Type B pancreatic cell (in vitro differentiated cells): ENCODE results near the gene PTPRR. TPM values are rescaled to one million over a fixed set of nuclear protein-coding genes. Genes with fewer than 3 reads are reported as not detected.

Experiments used
- DNase-seq: peaks from one replicate; pipeline ENCODE4 v3.0.0; 2021; ENCODE audit warnings: mixed read lengths; ENCODE audit not compliant: unreplicated experiment; ENCODE audit errors: extremely low spot score
- H3K27ac Mint-ChIP-seq: 2 replicates; pipeline ENCODE4 v1.8.0; 2021; ENCODE audit warnings: mild to moderate bottlenecking, mixed read lengths
- H3K27me3 Mint-ChIP-seq: 2 replicates; pipeline ENCODE4 v1.8.0; 2021; ENCODE audit warnings: mixed read lengths
- H3K36me3 Mint-ChIP-seq: 2 replicates; pipeline ENCODE4 v1.8.0; 2021; ENCODE audit warnings: mixed read lengths
- H3K4me1 Mint-ChIP-seq: one replicate; pipeline ENCODE4 v1.8.0; 2021; ENCODE audit warnings: mixed read lengths; ENCODE audit not compliant: unreplicated experiment
- H3K4me3 Mint-ChIP-seq: 2 replicates; pipeline ENCODE4 v1.8.0; 2021; ENCODE audit warnings: mild to moderate bottlenecking, mixed read lengths
- H3K9me3 Mint-ChIP-seq: 2 replicates; pipeline ENCODE4 v1.8.0; 2021; ENCODE audit warnings: mixed read lengths
- total RNA-seq: library from RNA; stranded (reverse); gene quantifications from 2 replicates; pipeline ENCODE4 v1.2.1, GENCODE V29; 2021; ENCODE audit warnings: low replicate concordance
- TF ChIP-seq, protein P1 (sequence below): fragments of 200-600 bp; sonication (generic); conservative IDR thresholded peaks from 2 replicates; pipeline ENCODE4 v1.5.0; 2021; ENCODE audit warnings: antibody characterized with exemption, mild to moderate bottlenecking

The PTPRR gene
- total RNA-seq, 1 donor from 2014 or later: 0.77 TPM

DNA sequence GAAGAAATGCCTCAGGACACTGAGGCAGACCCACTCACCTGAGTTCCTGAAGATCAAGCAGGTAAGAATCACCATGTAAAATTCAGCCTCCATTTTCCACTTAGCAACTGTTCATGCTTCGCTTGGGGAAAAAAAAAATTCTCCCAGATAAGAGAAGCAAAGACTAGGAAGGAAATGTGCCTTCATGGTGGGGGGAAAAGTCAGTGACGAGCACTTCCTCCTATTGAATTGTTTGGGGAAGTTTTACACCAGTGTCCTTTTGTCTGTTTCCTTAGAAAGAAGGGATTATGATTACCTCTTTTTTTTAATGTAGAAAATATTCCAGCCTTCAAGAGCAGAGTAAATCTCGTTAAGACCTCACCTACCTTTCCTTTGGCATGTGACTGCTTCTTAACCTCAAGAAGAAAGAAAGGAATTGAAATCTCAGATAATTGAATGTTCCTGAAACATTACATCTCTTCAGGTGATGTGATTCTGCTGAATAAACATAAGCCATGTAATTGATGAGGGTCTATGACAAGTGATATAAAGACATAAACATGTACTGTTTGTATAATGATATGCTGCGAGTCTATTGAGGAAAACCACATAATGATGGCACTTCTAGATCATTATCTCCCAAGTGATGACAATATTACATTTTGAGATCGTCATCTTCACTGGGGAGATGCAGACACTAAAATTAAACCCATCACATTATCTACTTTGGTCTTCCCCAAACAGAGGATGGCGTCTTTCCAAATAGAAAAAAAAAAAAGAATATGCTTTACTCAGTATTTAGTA is 283.0 kb downstream of the PTPRR start, which contains the start of gene PTPRB:
Gene PTPRB (minus strand): TSS at position 127 of the 783 bp plus-strand sequence. CDS start 34 bp downstream, at position 93.
- H3K4me3 Mint-ChIP-seq: no peak within 1 kb of the TSS
- no peak within 1 kb of the TSS for H3K27ac Mint-ChIP-seq
- DNase-seq: no peak
- H3K36me3 Mint-ChIP-seq: no peaks in the 10 kb centered on the region
- TF ChIP-seq, protein P1, sequence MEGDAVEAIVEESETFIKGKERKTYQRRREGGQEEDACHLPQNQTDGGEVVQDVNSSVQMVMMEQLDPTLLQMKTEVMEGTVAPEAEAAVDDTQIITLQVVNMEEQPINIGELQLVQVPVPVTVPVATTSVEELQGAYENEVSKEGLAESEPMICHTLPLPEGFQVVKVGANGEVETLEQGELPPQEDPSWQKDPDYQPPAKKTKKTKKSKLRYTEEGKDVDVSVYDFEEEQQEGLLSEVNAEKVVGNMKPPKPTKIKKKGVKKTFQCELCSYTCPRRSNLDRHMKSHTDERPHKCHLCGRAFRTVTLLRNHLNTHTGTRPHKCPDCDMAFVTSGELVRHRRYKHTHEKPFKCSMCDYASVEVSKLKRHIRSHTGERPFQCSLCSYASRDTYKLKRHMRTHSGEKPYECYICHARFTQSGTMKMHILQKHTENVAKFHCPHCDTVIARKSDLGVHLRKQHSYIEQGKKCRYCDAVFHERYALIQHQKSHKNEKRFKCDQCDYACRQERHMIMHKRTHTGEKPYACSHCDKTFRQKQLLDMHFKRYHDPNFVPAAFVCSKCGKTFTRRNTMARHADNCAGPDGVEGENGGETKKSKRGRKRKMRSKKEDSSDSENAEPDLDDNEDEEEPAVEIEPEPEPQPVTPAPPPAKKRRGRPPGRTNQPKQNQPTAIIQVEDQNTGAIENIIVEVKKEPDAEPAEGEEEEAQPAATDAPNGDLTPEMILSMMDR: no peak
- peaks cover 25% of the 10 kb centered on the region for H3K27me3 Mint-ChIP-seq
- no peaks in the 10 kb centered on the region for H3K9me3 Mint-ChIP-seq
- no peaks in the 10 kb centered on the region for H3K4me1 Mint-ChIP-seq

DNA sequence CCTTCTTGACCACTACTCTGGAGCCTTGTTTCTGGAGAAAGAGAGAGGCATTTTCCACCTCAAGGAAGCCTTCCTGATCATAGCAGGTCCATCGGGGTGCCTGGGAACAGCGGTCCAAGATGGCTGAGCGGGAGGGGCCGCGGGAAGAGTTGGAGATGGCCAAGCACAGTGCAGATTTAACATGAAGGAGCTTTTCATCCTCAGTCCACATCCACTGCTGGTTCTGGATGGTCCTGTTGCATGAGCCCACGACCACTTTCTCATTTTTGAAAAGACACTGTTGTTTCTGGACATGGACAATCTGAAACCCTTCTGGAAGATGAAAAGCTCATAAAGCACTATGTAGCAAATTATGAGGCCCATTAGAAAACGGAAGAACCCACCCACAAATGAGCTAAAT is 284.8 kb downstream of the PTPRR start:
- H3K9me3 Mint-ChIP-seq: no peaks in the 10 kb centered on the region
- H3K4me1 Mint-ChIP-seq: no peaks in the 10 kb centered on the region
- peaks cover 22% of the 10 kb centered on the region for H3K27me3 Mint-ChIP-seq
- no peak overlapping the region for H3K4me3 Mint-ChIP-seq
- H3K36me3 Mint-ChIP-seq: no peaks in the 10 kb centered on the region
- no peak for DNase-seq
- no peak overlapping the region for H3K27ac Mint-ChIP-seq
- TF ChIP-seq, protein P1: no peak

DNA sequence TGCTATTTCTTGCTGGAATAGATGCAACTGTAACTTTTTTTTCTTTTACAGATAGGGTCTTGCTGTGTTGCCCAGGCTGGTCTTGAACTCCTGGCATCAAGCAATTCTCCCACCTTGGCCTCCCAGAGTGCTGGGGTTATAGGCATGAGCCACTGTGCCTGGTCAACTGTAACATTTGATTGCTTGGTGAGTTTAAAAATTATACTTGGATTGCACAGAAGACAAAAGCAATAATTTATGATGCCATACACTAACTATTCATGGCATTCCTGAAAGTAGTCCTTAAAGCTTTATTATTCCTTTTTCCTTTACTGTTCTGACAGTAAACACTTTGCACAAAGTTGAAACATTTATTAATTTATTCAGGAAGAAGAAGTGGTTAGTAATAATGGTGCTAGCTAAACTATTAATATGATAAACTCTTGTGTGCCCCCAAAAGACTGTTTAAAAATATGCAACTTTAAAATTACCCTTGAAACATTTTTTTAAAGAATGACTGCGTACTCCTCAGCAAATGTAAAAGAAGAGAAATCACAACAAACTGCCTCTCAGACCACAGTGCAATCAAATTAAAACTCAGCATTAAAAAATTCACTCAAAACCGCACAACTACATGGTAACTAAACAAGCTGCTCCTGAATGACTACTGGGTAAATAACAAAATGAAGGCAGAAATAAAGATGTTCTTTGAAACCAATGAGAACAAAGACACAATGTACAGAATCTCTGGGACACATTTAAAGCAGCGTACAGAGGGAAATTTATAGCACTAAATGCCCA is 291.6 kb downstream of the PTPRR start:
- H3K4me1 Mint-ChIP-seq: no peaks in the 10 kb centered on the region
- H3K4me3 Mint-ChIP-seq: no peak overlapping the region
- no peaks in the 10 kb centered on the region for H3K36me3 Mint-ChIP-seq
- DNase-seq: no peak
- TF ChIP-seq, protein P1: no peak
- no peak overlapping the region for H3K27ac Mint-ChIP-seq
- no peaks in the 10 kb centered on the region for H3K9me3 Mint-ChIP-seq
- peaks cover 28% of the 10 kb centered on the region for H3K27me3 Mint-ChIP-seq

DNA sequence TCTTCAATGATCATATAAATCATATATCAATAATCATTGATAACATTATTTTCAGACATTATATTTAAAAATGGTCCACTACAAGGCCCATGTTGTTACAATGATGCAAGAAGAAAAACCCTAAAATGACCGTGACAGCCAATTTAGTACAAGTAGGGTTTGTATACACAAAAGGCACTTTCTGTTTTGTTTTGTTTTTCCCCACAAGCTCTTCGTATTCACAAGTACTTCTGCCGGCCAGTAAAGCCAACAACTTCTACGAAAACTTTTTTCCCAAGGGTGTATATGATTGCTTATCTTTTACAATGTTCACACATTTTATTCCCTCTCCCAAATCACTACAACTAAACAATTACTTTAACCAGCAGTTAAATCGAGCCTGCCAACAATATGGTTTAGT is 292.9 kb downstream of the PTPRR start:
- peaks cover 30% of the 10 kb centered on the region for H3K27me3 Mint-ChIP-seq
- H3K36me3 Mint-ChIP-seq: no peaks in the 10 kb centered on the region
- H3K4me1 Mint-ChIP-seq: no peaks in the 10 kb centered on the region
- TF ChIP-seq, protein P1: no peak
- H3K4me3 Mint-ChIP-seq: no peak overlapping the region
- H3K27ac Mint-ChIP-seq: no peak overlapping the region
- no peaks in the 10 kb centered on the region for H3K9me3 Mint-ChIP-seq
- no peak for DNase-seq

DNA sequence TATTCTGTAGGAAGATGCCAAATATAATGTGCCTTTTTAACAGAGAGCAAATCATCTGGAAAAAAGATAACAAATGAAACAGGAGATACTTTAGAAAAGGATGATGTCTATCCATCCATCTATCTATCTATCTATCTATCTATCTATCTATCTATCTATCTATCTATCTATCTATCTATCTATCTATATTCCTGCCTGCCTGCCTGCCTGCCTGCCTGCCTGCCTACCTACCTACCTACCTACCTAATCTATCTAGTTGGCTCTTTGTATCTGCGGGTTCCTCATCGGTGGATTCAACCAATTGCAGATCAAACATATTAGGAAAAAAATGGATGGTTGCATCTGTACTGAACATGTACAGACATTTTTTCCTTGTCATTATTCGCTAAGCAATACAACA is 294.4 kb downstream of the PTPRR start:
- Mint-ChIP-seq H3K4me1 (no peaks in the 10 kb centered on the region), H3K27ac (no peak overlapping the region), H3K27me3 (peaks cover 26% of the 10 kb centered on the region), H3K9me3 (no peaks in the 10 kb centered on the region), H3K36me3 (no peaks in the 10 kb centered on the region), H3K4me3 (no peak overlapping the region)
- DNase-seq: no peak
- TF ChIP-seq, protein P1: no peak
